MM.1S (cell line): ENCODE data around the gene ODC1.

Experiments
- CTCF ChIP-seq: fragments of 300-600 bp; sonication (generic); IDR thresholded peaks from 2 replicates; pipeline ENCODE4 v1.5.1; 2016; ENCODE audit warnings: antibody characterized with exemption, low read length, mixed read lengths
- EZH2 ChIP-seq: fragments of 300-600 bp; sonication (generic); optimal IDR thresholded peaks from 2 replicates; pipeline ENCODE3; 2017; ENCODE audit warnings: low read depth, mild to moderate bottlenecking, antibody characterized with exemption, low read length, mixed read lengths

GRCh38 chr2:10454505-10454904 lies 6.4 kb upstream of the ODC1 start:
- TF ChIP-seq CTCF (no peak), EZH2 (no peak)
